A673 (cell line): ENCODE measurements around the gene ADCY10. TPM values are rescaled to one million over a fixed set of nuclear protein-coding genes. Genes with fewer than 3 reads are reported as not detected.

Experiments
- BruUV-seq: library from RNA; stranded (reverse); fragments of 400-500 nt; replicated peaks from 2 replicates; lab custom pipeline; 2021; lab: Mats Ljungman, UMichigan
- CTCF ChIA-PET: fragments of 300-600 bp; sonication (Branson Sonifier 250); formaldehyde crosslinking; loops from one replicate; lab custom pipeline; 2022; ENCODE audit warnings: antibody characterized with exemption; lab: Charles Lee
- POLR2A ChIA-PET: fragments of 300-600 bp; sonication (Branson Sonifier 250); formaldehyde crosslinking; loops from one replicate; lab custom pipeline; 2022; ENCODE audit warnings: antibody characterized with exemption; ENCODE audit not compliant: low non-redundant PET; lab: Charles Lee
- DNase-seq: peaks from one replicate; pipeline ENCODE4 v3.0.0-alpha.2; 2015; ENCODE audit warnings: low spot score
- H3K27ac ChIP-seq: fragments of 200-600 bp; sonication (generic); 2 replicates; pipeline ENCODE4 v1.5.1; 2016; ENCODE audit warnings: mixed run types, low read depth, mild to moderate bottlenecking, mixed read lengths, antibody characterized with exemption, low read length; ENCODE audit not compliant: poor library complexity, severe bottlenecking
- H3K27me3 ChIP-seq: fragments of 200-600 bp; sonication (generic); replicated peaks from 2 replicates; pipeline ENCODE4 v1.6.1; 2017; ENCODE audit warnings: mixed run types, low read depth, mild to moderate bottlenecking, mixed read lengths, antibody characterized with exemption, low read length; ENCODE audit not compliant: insufficient read depth, poor library complexity
- H3K36me3 ChIP-seq: fragments of 200-600 bp; sonication (generic); 2 replicates; pipeline ENCODE4 v1.6.1; 2016; ENCODE audit warnings: mixed run types, mild to moderate bottlenecking, mixed read lengths, antibody characterized with exemption, low read length; ENCODE audit not compliant: insufficient read depth, poor library complexity, severe bottlenecking
- H3K4me1 ChIP-seq: fragments of 200-600 bp; sonication (generic); 2 replicates; pipeline ENCODE4 v1.6.1; 2017; ENCODE audit warnings: mixed run types, mild to moderate bottlenecking, mixed read lengths, antibody characterized with exemption, low read length; ENCODE audit not compliant: insufficient read depth, poor library complexity, severe bottlenecking
- H3K4me3 ChIP-seq: fragments of 200-600 bp; sonication (generic); 2 replicates; pipeline ENCODE4 v1.5.1; 2016; ENCODE audit warnings: low read depth, mixed run types, mild to moderate bottlenecking, mixed read lengths, low read length; ENCODE audit not compliant: poor library complexity, severe bottlenecking
- H3K9me3 ChIP-seq: fragments of 200-600 bp; sonication (generic); 2 replicates; pipeline ENCODE4 v1.6.1; 2016; ENCODE audit warnings: mixed run types, low read depth, mild to moderate bottlenecking, mixed read lengths, antibody characterized with exemption, low read length; ENCODE audit not compliant: poor library complexity, severe bottlenecking
- EZH2 ChIP-seq: fragments of 200-600 bp; sonication (generic); IDR thresholded peaks from 2 replicates; pipeline ENCODE4 v1.6.1; 2017; ENCODE audit warnings: borderline replicate concordance, low read depth, mild to moderate bottlenecking, mixed read lengths, antibody characterized with exemption, low read length; ENCODE audit not compliant: poor library complexity, severe bottlenecking
- intact Hi-C: fragments of 100-400 bp; cut with micrococcal nuclease; formaldehyde crosslinking; loops from one replicate; pipeline ENCODE4 v1.10.0; 2022; ENCODE audit not compliant: unreplicated experiment
- total RNA-seq: library from RNA; stranded (reverse); gene quantifications from 2 replicates; pipeline ENCODE4 v1.2.3, GENCODE V29; 2021
- TF ChIP-seq, protein P1 (sequence below): fragments of 300-800, 200-600 bp; sonication (generic); conservative IDR thresholded peaks from 2 replicates; pipeline ENCODE4 v1.5.1; 2017; ENCODE audit warnings: low read depth, mild to moderate bottlenecking, antibody characterized with exemption, low read length, moderate library complexity, mixed read lengths

The ADCY10 gene
- total RNA-seq, 1 experiment from 2014 or later: 0.19 TPM

DNA sequence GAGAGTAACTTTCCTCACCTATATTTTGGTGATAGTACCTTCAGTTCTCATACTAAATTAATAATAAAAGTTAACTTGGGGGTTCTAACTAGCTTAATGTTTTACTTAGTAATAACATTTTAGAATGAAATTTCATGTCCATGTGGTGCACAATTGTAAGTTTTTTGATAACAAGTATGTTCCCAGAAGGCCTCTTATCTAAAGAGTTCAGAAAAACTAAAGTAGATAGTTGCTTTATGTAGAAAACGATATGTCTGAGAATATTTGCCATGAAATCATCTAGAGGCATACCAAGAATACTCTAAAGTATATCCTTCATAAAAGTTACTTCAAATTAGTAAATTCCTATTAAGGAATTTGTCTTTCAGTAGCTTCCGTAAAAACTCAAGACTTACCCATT is 10.2 kb upstream of the ADCY10 start:
- H3K27ac ChIP-seq: no peak overlapping the region
- H3K4me1 ChIP-seq: peaks cover 3% of the 10 kb centered on the region
- no peaks in the 10 kb centered on the region for H3K27me3 ChIP-seq
- no peaks in the 10 kb centered on the region for H3K36me3 ChIP-seq
- intact Hi-C loops: no loop called here
- ChIA-PET POLR2A (no interaction called here), CTCF (no interaction called here)
- no peak for DNase-seq
- no TSS peak for BruUV-seq
- TF ChIP-seq, protein P1, sequence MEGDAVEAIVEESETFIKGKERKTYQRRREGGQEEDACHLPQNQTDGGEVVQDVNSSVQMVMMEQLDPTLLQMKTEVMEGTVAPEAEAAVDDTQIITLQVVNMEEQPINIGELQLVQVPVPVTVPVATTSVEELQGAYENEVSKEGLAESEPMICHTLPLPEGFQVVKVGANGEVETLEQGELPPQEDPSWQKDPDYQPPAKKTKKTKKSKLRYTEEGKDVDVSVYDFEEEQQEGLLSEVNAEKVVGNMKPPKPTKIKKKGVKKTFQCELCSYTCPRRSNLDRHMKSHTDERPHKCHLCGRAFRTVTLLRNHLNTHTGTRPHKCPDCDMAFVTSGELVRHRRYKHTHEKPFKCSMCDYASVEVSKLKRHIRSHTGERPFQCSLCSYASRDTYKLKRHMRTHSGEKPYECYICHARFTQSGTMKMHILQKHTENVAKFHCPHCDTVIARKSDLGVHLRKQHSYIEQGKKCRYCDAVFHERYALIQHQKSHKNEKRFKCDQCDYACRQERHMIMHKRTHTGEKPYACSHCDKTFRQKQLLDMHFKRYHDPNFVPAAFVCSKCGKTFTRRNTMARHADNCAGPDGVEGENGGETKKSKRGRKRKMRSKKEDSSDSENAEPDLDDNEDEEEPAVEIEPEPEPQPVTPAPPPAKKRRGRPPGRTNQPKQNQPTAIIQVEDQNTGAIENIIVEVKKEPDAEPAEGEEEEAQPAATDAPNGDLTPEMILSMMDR: no peak
- no peak for TF ChIP-seq EZH2
- H3K4me3 ChIP-seq: no peak overlapping the region
- H3K9me3 ChIP-seq: no peaks in the 10 kb centered on the region

DNA sequence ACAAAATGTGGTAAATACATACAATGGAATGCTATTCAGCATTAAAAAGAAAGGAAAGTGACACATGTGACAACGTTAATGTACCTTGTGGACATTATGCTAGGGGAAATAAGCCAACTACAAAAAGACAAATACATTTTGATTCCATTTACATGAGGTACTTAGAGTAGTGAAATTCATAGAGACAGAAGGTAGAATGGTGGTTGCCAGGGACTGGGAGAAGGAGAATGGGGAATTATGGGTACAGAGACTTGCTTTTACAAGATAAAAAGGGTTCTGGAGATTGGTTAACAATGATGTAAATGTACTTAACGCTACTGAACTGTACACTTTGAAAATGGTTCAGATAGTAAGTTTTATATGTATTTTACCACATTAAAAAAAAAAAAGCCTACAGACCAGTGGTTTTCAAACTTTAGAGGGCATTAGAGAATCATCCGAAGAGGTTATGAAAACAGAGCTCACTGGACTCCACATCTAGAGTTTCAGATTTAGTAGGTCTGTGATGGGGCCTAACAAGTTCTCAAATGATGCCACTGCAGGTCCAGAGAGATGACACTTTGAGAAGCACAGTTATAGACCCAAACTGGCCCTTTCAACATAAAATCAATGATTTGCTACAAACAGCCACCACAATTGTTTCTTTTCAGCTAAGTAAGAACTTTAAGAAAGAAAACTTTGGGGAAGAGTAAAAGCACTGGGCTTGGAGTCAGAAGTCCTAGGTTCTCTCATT is 9.6 kb upstream of the ADCY10 start:
- BruUV-seq: no TSS peak
- POLR2A ChIA-PET: no interaction called here
- CTCF ChIA-PET: no interaction called here

DNA sequence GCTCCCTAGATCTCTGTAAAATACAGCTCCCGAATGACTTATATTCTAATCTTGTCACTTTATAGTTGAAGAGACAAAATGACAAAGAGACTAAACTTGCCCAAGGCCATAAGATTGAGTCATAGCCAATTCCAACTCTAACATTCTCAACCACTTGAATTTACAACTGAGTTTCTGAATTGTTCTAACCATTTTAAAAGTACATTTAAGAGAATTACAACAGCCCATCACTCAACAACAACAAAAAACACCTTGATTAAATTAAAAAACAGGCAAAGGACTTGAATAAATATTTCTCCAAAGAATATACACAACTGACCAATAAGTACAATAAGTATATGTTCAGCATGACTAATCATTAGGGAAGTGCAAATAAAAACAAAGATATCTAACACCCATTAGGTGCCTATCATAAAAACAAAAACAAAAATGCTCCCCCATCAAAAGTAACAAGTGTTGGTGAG is 8.7 kb upstream of the ADCY10 start:
- peak; percentile 10 for DNase-seq
- no peaks in the 10 kb centered on the region for H3K27me3 ChIP-seq
- ChIA-PET POLR2A (no interaction called here), CTCF (no interaction called here)
- intact Hi-C loops: no loop called here
- no peak overlapping the region for H3K4me3 ChIP-seq
- H3K36me3 ChIP-seq: no peaks in the 10 kb centered on the region
- no peak overlapping the region for H3K27ac ChIP-seq
- TF ChIP-seq, protein P1: no peak
- no peak for TF ChIP-seq EZH2
- H3K4me1 ChIP-seq: peaks cover 3% of the 10 kb centered on the region
- BruUV-seq: no TSS peak
- no peaks in the 10 kb centered on the region for H3K9me3 ChIP-seq

More for the DNA sequence above, 9.6 kb upstream of the ADCY10 start:
- no peaks in the 10 kb centered on the region for H3K36me3 ChIP-seq
- DNase-seq: no peak
- intact Hi-C loops: no loop called here
- no peak overlapping the region for H3K27ac ChIP-seq
- H3K27me3 ChIP-seq: no peaks in the 10 kb centered on the region
- TF ChIP-seq, protein P1: no peak
- no peak for TF ChIP-seq EZH2
- peaks cover 3% of the 10 kb centered on the region for H3K4me1 ChIP-seq
- no peak overlapping the region for H3K4me3 ChIP-seq
- H3K9me3 ChIP-seq: no peaks in the 10 kb centered on the region
